Measurements from ENCODE around the gene KRTAP11-1. TPM values are rescaled to one million over a fixed set of nuclear protein-coding genes. Genes with fewer than 3 reads are reported as not detected.

The KRTAP11-1 gene
- not detected in 5 replicates for total RNA-seq (2022; extraction: Qiagen RNA extraction; ENCODE audit: low read depth)

GRCh38 chr21:30881480-30881879, at the start of gene KRTAP11-1:
Gene KRTAP11-1, minus strand, starts transcription at chr21:30881580. Its CDS starts 56 bp downstream, at chr21:30881524.

Other genes starting within 250 kb of the KRTAP11-1 start
- not detected in 5 replicates for gene KRTAP20-2, start 246.4 kb downstream of the KRTAP11-1 start, total RNA-seq (2022; extraction: Qiagen RNA extraction; ENCODE audit: low read depth)
- gene KRTAP20-3, start 238.7 kb downstream of the KRTAP11-1 start, total RNA-seq (2022; extraction: Qiagen RNA extraction; ENCODE audit: low read depth) = not detected in 5 replicates
- gene KRTAP21-3, start 162.8 kb downstream of the KRTAP11-1 start, total RNA-seq (2022; extraction: Qiagen RNA extraction; ENCODE audit: low read depth) = not detected in 5 replicates
- gene KRTAP21-2, start 134.3 kb downstream of the KRTAP11-1 start, total RNA-seq (2022; extraction: Qiagen RNA extraction; ENCODE audit: low read depth) = not detected in 5 replicates
- not detected in 5 replicates for gene KRTAP21-1, start 126.2 kb downstream of the KRTAP11-1 start, total RNA-seq (2022; extraction: Qiagen RNA extraction; ENCODE audit: low read depth)
- not detected in 5 replicates for gene KRTAP8-1, start 68.3 kb downstream of the KRTAP11-1 start, total RNA-seq (2022; extraction: Qiagen RNA extraction; ENCODE audit: low read depth)
- gene KRTAP7-1, start 51.8 kb downstream of the KRTAP11-1 start, total RNA-seq (2022; extraction: Qiagen RNA extraction; ENCODE audit: low read depth) = not detected in 5 replicates
- not detected in 5 replicates for gene KRTAP19-8, start 156.9 kb upstream of the KRTAP11-1 start, total RNA-seq (2022; extraction: Qiagen RNA extraction; ENCODE audit: low read depth)

Data from A549 treated with RU486 at 1 μM for 4 hours (cell line).